ENCODE results near the gene C10orf90. TPM values are rescaled to one million over a fixed set of nuclear protein-coding genes. Genes with fewer than 3 reads are reported as not detected.
"Not testable (repeated sequence)": the region's sequence is repeated elsewhere in the genome, so short reads cannot be mapped to it uniquely, and the experiment has no call there.

The C10orf90 gene
- total RNA-seq, 1 donor from 2014 or later: not detected

DNA sequence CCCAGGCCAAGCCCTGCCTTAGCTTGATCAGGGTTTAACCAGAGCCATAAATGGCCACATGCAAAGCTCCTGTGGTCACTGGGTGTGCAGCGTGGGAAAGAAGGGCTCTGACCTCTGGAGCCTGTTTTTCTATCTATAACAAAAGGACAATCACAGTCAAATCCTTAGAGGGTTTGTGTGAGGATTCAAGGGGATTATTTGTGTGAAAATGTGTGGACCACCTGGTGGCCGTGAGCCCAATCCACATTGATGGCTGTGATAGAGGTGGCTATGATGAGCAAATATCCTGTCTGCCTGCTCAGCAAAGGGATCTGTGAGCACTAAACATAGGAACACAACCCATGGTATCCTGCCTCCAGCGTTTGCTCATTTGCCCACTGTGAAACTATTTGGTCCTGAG is 107.1 kb downstream of the C10orf90 start:
- Mint-ChIP-seq H3K4me3 (ENCODE audit: unreplicated experiment) (no peak overlapping the region), H3K36me3 (ENCODE audit: low read depth, unreplicated experiment) (peaks cover 3% of the 10 kb centered on the region), H3K4me1 (ENCODE audit: unreplicated experiment) (peaks cover 3% of the 10 kb centered on the region), H3K9me3 (ENCODE audit: unreplicated experiment) (peaks cover 4% of the 10 kb centered on the region), H3K27me3 (ENCODE audit: unreplicated experiment) (peaks cover 5% of the 10 kb centered on the region), H3K27ac (ENCODE audit: unreplicated experiment) (no peak overlapping the region)
- no peak for DNase-seq (ENCODE audit: low spot score)
- TF ChIP-seq CTCF (IDR thresholded peaks at IDR 0.05; ENCODE audit: unreplicated experiment): no peak

DNA sequence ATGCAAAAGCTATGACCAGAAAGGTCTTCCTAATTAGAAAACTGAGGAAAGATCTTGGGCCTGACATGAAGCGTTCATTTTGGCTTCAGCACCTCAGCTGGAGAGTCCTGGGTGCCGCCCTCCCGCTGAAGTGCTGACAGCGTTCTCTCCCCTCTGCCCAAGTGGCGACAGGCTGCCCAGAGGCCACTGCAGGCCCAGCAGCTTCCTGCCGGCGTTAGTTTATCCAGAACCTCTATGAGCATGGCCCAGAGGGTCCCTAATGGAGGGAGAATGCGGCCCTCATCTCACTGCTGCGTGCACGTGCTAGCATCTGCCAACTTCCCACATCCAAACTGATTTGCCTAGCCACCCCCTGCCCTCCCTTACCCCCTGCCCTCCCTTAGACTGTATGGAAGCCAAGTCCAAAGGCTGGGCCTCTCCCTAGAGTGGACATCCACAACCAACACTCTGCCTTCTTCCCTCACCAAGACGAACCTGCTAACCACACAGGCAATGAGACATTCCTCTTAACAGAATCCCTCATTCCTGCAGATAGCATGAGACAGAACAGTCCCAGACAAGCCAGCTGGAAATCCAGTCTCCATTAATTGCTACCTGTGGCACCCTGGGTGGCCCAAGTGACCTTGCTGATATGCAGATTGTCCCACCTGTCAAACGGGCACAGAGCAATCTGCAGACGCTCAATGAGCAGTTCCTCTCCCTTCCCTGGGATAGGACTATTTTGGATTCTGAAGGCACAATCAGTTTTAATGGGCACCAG is 108.4 kb downstream of the C10orf90 start:
- Mint-ChIP-seq H3K36me3 (ENCODE audit: low read depth, unreplicated experiment) (peaks cover 3% of the 10 kb centered on the region), H3K9me3 (ENCODE audit: unreplicated experiment) (peaks cover 4% of the 10 kb centered on the region), H3K27me3 (ENCODE audit: unreplicated experiment) (peaks cover 4% of the 10 kb centered on the region), H3K4me1 (ENCODE audit: unreplicated experiment) (peaks cover 3% of the 10 kb centered on the region), H3K4me3 (ENCODE audit: unreplicated experiment) (no peak overlapping the region), H3K27ac (ENCODE audit: unreplicated experiment) (no peak overlapping the region)
- DNase-seq (ENCODE audit: low spot score): no peak
- TF ChIP-seq CTCF (IDR thresholded peaks at IDR 0.05; ENCODE audit: unreplicated experiment): no peak

- peaks cover 4% of the 10 kb centered on the region for H3K27me3 Mint-ChIP-seq (ENCODE audit: unreplicated experiment)
- H3K27ac Mint-ChIP-seq (ENCODE audit: unreplicated experiment): no peak overlapping the region
- DNase-seq (ENCODE audit: low spot score): no peak
- peaks cover 2% of the 10 kb centered on the region for H3K9me3 Mint-ChIP-seq (ENCODE audit: unreplicated experiment)
- peaks cover 3% of the 10 kb centered on the region for H3K36me3 Mint-ChIP-seq (ENCODE audit: low read depth, unreplicated experiment)
- peaks cover 3% of the 10 kb centered on the region for H3K4me1 Mint-ChIP-seq (ENCODE audit: unreplicated experiment)
- no peak for TF ChIP-seq CTCF (IDR thresholded peaks at IDR 0.05; ENCODE audit: unreplicated experiment)
- H3K4me3 Mint-ChIP-seq (ENCODE audit: unreplicated experiment): no peak overlapping the region
Observed at GRCh38 chr10:126561294-126561920, 109.1 kb downstream of the C10orf90 start.

DNA sequence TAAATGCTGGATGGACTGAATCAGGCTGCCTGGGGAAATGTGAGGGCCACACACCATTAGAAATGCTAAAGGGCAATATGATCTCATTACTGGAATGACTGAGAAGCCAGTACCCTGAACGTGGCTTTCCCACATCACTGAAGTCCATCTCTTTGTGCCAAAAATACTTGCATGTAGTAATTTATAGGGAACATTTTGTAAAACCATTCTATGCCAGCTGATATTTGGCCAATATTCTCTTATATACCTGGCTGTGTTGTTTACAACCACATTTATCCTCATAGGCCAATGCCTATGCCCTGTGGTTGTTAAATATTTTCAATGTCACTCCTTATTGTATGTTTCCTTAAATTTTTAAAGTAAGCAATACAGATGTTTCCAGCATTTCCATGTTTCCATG is 111.6 kb downstream of the C10orf90 start:
- no peak for TF ChIP-seq CTCF (IDR thresholded peaks at IDR 0.05; ENCODE audit: unreplicated experiment)
- peaks cover 3% of the 10 kb centered on the region for H3K4me1 Mint-ChIP-seq (ENCODE audit: unreplicated experiment)
- DNase-seq (ENCODE audit: low spot score): no peak
- H3K4me3 Mint-ChIP-seq (ENCODE audit: unreplicated experiment): no peak overlapping the region
- no peak overlapping the region for H3K27ac Mint-ChIP-seq (ENCODE audit: unreplicated experiment)
- peaks cover 1% of the 10 kb centered on the region for H3K27me3 Mint-ChIP-seq (ENCODE audit: unreplicated experiment)
- H3K36me3 Mint-ChIP-seq (ENCODE audit: low read depth, unreplicated experiment): no peaks in the 10 kb centered on the region
- H3K9me3 Mint-ChIP-seq (ENCODE audit: unreplicated experiment): no peaks in the 10 kb centered on the region

DNA sequence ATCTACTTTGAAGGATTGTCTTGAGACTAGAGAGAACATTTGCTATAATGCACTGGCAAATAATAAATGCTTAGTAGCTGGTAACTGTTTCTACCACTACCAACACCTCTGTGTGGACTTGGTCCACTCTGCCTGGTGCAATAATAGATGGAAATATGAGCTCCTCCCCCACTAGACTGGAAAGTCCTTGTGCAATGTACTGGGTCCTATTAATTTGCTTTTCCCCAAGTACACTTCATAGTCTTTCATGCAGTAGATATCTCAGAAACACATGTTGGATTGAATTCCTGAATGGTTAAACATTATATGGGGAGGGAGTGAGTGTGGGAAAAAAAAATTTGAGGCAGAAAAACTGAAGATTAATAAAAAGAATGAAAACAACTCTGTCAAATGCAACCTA is 119.3 kb downstream of the C10orf90 start:
- Mint-ChIP-seq H3K27me3 (ENCODE audit: unreplicated experiment) (no peaks in the 10 kb centered on the region), H3K4me3 (ENCODE audit: unreplicated experiment) (no peak overlapping the region), H3K36me3 (ENCODE audit: low read depth, unreplicated experiment) (no peaks in the 10 kb centered on the region), H3K27ac (ENCODE audit: unreplicated experiment) (no peak overlapping the region), H3K4me1 (ENCODE audit: unreplicated experiment) (no peaks in the 10 kb centered on the region), H3K9me3 (ENCODE audit: unreplicated experiment) (no peaks in the 10 kb centered on the region)
- TF ChIP-seq CTCF (IDR thresholded peaks at IDR 0.05; ENCODE audit: unreplicated experiment): no peak
- DNase-seq (ENCODE audit: low spot score): no peak

- not testable (repeated sequence) for H3K27ac Mint-ChIP-seq (ENCODE audit: unreplicated experiment); H3K4me3 Mint-ChIP-seq (ENCODE audit: unreplicated experiment); H3K4me1 Mint-ChIP-seq (ENCODE audit: unreplicated experiment); H3K9me3 Mint-ChIP-seq (ENCODE audit: unreplicated experiment); H3K27me3 Mint-ChIP-seq (ENCODE audit: unreplicated experiment); DNase-seq (ENCODE audit: low spot score); H3K36me3 Mint-ChIP-seq (ENCODE audit: low read depth, unreplicated experiment)
Observed at GRCh38 chr10:126550586-126550985, 119.9 kb downstream of the C10orf90 start.

All from endothelial cell (in vitro differentiated cells).